IMR-90 (cell line): ENCODE data around the gene DCAF5. TPM values are rescaled to one million over a fixed set of nuclear protein-coding genes. Genes with fewer than 3 reads are reported as not detected.

Source experiments
- ATAC-seq: fragments of 200-7000 bp; cut with Tn5 transposase; 2 replicates; pipeline ENCODE4 v1.9.1; 2020; ENCODE audit warnings: low read depth, mild to moderate bottlenecking, moderate library complexity
- BruUV-seq: library from RNA; stranded (reverse); fragments of 400-500 nt; replicated peaks from 2 replicates; lab custom pipeline; 2021; lab: Mats Ljungman, UMichigan
- CTCF ChIA-PET: fragments of 300-600 bp; formaldehyde crosslinking; extraction: SDS; loops from one replicate; lab custom pipeline; 2021; ENCODE audit warnings: antibody characterized with exemption; lab: Yijun Ruan, JAX
- POLR2A ChIA-PET: fragments of 300-600 bp; sonication (Branson Sonifier 250); formaldehyde crosslinking; loops from one replicate; lab custom pipeline; 2022; ENCODE audit warnings: antibody characterized with exemption; ENCODE audit not compliant: unreplicated experiment; lab: Charles Lee
- DNase-seq: peaks from one replicate; pipeline ENCODE4 v3.0.0; 2013
- H2AFZ ChIP-seq: replicated peaks from 2 replicates; pipeline ENCODE3; 2013; ENCODE audit warnings: low read length, mild to moderate bottlenecking; ENCODE audit not compliant: poor library complexity
- H2AK5ac ChIP-seq: 2 replicates; pipeline ENCODE4 v1.6.1; 2013; ENCODE audit warnings: low read depth, low read length, inconsistent platforms
- H2AK9ac ChIP-seq: replicated peaks from 2 replicates; pipeline ENCODE3; 2013; ENCODE audit warnings: mild to moderate bottlenecking, low read depth, low read length, moderate library complexity; ENCODE audit not compliant: poor library complexity
- H2BK120ac ChIP-seq: 2 replicates; pipeline ENCODE4 v1.6.1; 2013; ENCODE audit warnings: low read depth, low read length, inconsistent platforms
- H2BK15ac ChIP-seq: 3 replicates; pipeline ENCODE4 v1.6.1; 2013; ENCODE audit warnings: low read depth, low read length, inconsistent platforms
- H2BK20ac ChIP-seq: 2 replicates; pipeline ENCODE4 v1.6.1; 2013; ENCODE audit warnings: low read depth, mild to moderate bottlenecking, inconsistent platforms, low read length, moderate library complexity
- H2BK5ac ChIP-seq: 2 replicates; pipeline ENCODE4 v1.6.1; 2013; ENCODE audit warnings: mild to moderate bottlenecking, low read depth, low read length, inconsistent platforms; ENCODE audit not compliant: poor library complexity, severe bottlenecking
- H3K14ac ChIP-seq: replicated peaks from 2 replicates; pipeline ENCODE4 v1.6.1; 2013; ENCODE audit warnings: low read depth, low read length, inconsistent platforms
- H3K18ac ChIP-seq: 2 replicates; pipeline ENCODE4 v1.6.1; 2013; ENCODE audit warnings: low read depth, low read length, control low read depth
- H3K23ac ChIP-seq: 2 replicates; pipeline ENCODE4 v1.6.1; 2013; ENCODE audit warnings: low read depth, low read length, inconsistent platforms
- H3K27ac ChIP-seq: 2 replicates; pipeline ENCODE4 v1.5.1; 2013; ENCODE audit warnings: mild to moderate bottlenecking, control low read depth, low read length; ENCODE audit not compliant: insufficient read depth
- H3K27me3 ChIP-seq: 2 replicates; pipeline ENCODE4 v1.6.1; 2013; ENCODE audit warnings: low read length; ENCODE audit not compliant: control insufficient read depth, insufficient read depth
- H3K36me3 ChIP-seq: 2 replicates; pipeline ENCODE4 v1.6.1; 2013; ENCODE audit warnings: low read length, mixed read lengths; ENCODE audit not compliant: control insufficient read depth, insufficient read depth
- H3K4ac ChIP-seq: 2 replicates; pipeline ENCODE4 v1.6.1; 2013; ENCODE audit warnings: low read depth, low read length, inconsistent platforms
- H3K4me1 ChIP-seq: 2 replicates; pipeline ENCODE4 v1.6.1; 2013; ENCODE audit warnings: low read length, mixed read lengths; ENCODE audit not compliant: control insufficient read depth, insufficient read depth
- H3K4me2 ChIP-seq: 2 replicates; pipeline ENCODE4 v1.6.1; 2013; ENCODE audit warnings: low read depth, mild to moderate bottlenecking, control low read depth, low read length, moderate library complexity
- H3K4me3 ChIP-seq: 2 replicates; pipeline ENCODE4 v1.5.1; 2013; ENCODE audit warnings: low read depth, mild to moderate bottlenecking, control low read depth, low read length, moderate library complexity; ENCODE audit not compliant: insufficient read depth
- H3K56ac ChIP-seq: 2 replicates; pipeline ENCODE4 v1.6.1; 2013; ENCODE audit warnings: low read length, inconsistent platforms; ENCODE audit not compliant: insufficient read depth; ENCODE audit errors: extremely low read depth
- H3K79me1 ChIP-seq, 2 experiments: 2 replicates each; pipeline ENCODE4 v1.6.1; 2013; ENCODE audit warnings: low read length in 2 of 2, inconsistent platforms in 1 of 2, low read depth in 1 of 2
- H3K9ac ChIP-seq: 2 replicates; pipeline ENCODE4 v1.6.1; 2013; ENCODE audit warnings: low read depth, low read length, control low read depth
- H3K9me1 ChIP-seq: 2 replicates; pipeline ENCODE4 v1.6.1; 2013; ENCODE audit warnings: low read length, inconsistent platforms; ENCODE audit not compliant: insufficient read depth
- H3K9me3 ChIP-seq: 2 replicates; pipeline ENCODE4 v1.6.1; 2013; ENCODE audit warnings: low read length; ENCODE audit not compliant: control insufficient read depth, insufficient read depth
- H4K20me1 ChIP-seq: 2 replicates; pipeline ENCODE4 v1.6.1; 2013; ENCODE audit warnings: low read length, inconsistent platforms; ENCODE audit not compliant: insufficient read depth
- H4K5ac ChIP-seq: 2 replicates; pipeline ENCODE4 v1.6.1; 2013; ENCODE audit warnings: mild to moderate bottlenecking, low read depth, low read length, control low read depth
- H4K8ac ChIP-seq, 2 experiments: 2 replicates each; pipeline ENCODE4 v1.6.1; 2013; ENCODE audit warnings: low read depth in 2 of 2, low read length in 2 of 2, control low read depth in 1 of 2, inconsistent platforms in 1 of 2
- H4K91ac ChIP-seq: 2 replicates; pipeline ENCODE4 v1.6.1; 2013; ENCODE audit warnings: low read depth, low read length, inconsistent platforms; ENCODE audit not compliant: insufficient read depth
- BHLHE40 ChIP-seq: fragments of 150-350 bp; IDR thresholded peaks from 2 replicates; pipeline ENCODE4 v1.6.1; 2016; ENCODE audit warnings: mild to moderate bottlenecking, low read depth, low read length
- CEBPB ChIP-seq: IDR thresholded peaks from 2 replicates; pipeline ENCODE4 v1.6.1; 2012; ENCODE audit warnings: low read depth, low read length, improper control_type of control experiment
- CHD1 ChIP-seq: IDR thresholded peaks from 2 replicates; pipeline ENCODE4 v1.6.1; 2012; ENCODE audit warnings: low read depth, low read length, improper control_type of control experiment
- ELK1 ChIP-seq: fragments of 150-350 bp; IDR thresholded peaks from 2 replicates; pipeline ENCODE4 v1.6.1; 2016; ENCODE audit warnings: low read depth, mild to moderate bottlenecking, low read length, moderate library complexity, borderline replicate concordance
- FOS ChIP-seq: fragments of 150-350 bp; IDR thresholded peaks from 2 replicates; pipeline ENCODE4 v1.6.1; 2016; ENCODE audit warnings: low read depth, low read length
- MAFK ChIP-seq: IDR thresholded peaks from 2 replicates; pipeline ENCODE4 v1.6.1; 2012; ENCODE audit warnings: low read depth, low read length, improper control_type of control experiment
- MAZ ChIP-seq: IDR thresholded peaks from 2 replicates; pipeline ENCODE4 v1.6.1; 2012; ENCODE audit warnings: low read depth, mild to moderate bottlenecking, low read length, improper control_type of control experiment, moderate library complexity, borderline replicate concordance
- MXI1 ChIP-seq: IDR thresholded peaks from 2 replicates; pipeline ENCODE4 v1.6.1; 2012; ENCODE audit warnings: low read depth, mild to moderate bottlenecking, low read length, moderate library complexity, borderline replicate concordance
- NFE2L2 ChIP-seq: fragments of 150-350 bp; IDR thresholded peaks from 2 replicates; pipeline ENCODE4 v1.6.1; 2016; ENCODE audit warnings: low read depth, mild to moderate bottlenecking, low read length
- POLR2A ChIP-seq: IDR thresholded peaks from 2 replicates; pipeline ENCODE4 v1.6.1; 2012; ENCODE audit warnings: mild to moderate bottlenecking, low read depth, low read length
- RAD21 ChIP-seq: IDR thresholded peaks from 2 replicates; pipeline ENCODE4 v1.6.1; 2012; ENCODE audit warnings: low read length, improper control_type of control experiment
- RFX5 ChIP-seq: IDR thresholded peaks from 2 replicates; pipeline ENCODE4 v1.8.0; 2012; ENCODE audit warnings: low read depth, mild to moderate bottlenecking, low read length, moderate library complexity
- SMC3 ChIP-seq: fragments of 150-350 bp; IDR thresholded peaks from 2 replicates; pipeline ENCODE4 v1.6.1; 2016; ENCODE audit warnings: low read depth, mild to moderate bottlenecking, antibody characterized with exemption, low read length, moderate library complexity
- WGBS, 2 experiments: methylation state at CpG; one replicate each; pipeline versions ENCODE4 v1.1.5 to v1.1.7; 2013; ENCODE audit warnings: missing lambda C conversion rate in 2 of 2; ENCODE audit not compliant: insufficient read length in 1 of 2; ENCODE audit errors: extremely low coverage in 2 of 2; 5-methylcytosine and 5-hydroxymethylcytosine counted together
- dilution Hi-C: fragments of 300-500 bp; cut with HindIII; formaldehyde crosslinking; loops from one replicate; pipeline ENCODE4 v1.14.3; 2018; ENCODE audit warnings: low sequenced_read_pairs; ENCODE audit not compliant: unreplicated experiment
- in situ Hi-C: fragments of 300-500 bp; cut with MboI; formaldehyde crosslinking; loops from 3 replicates; pipeline ENCODE4 v1.14.3; 2019; ENCODE audit warnings: low sequenced_read_pairs, inconsistent platforms, mixed read lengths
- intact Hi-C: fragments of 100-400 bp; cut with micrococcal nuclease; formaldehyde crosslinking; loops from 2 replicates; pipeline ENCODE4 v1.10.0; 2022
- polyA plus RNA-seq, 3 experiments: library from polyadenylated mRNA; depleted of rRNA; stranded (reverse); fragments of >200 nt; gene quantifications; 2 replicates each; pipeline ENCODE4 v1.2.3, GENCODE V29; 2012; ENCODE audit warnings: low replicate concordance in 1 of 3
- total RNA-seq: library from RNA; depleted of rRNA; stranded (reverse); fragments of >200 nt; gene quantifications from 2 replicates; pipeline ENCODE4 v1.2.3, GENCODE V29; 2012
- TF ChIP-seq, protein P1 (sequence below): fragments of 150-350 bp; IDR thresholded peaks from 2 replicates; pipeline ENCODE4 v1.6.1; 2017; ENCODE audit warnings: mild to moderate bottlenecking, antibody characterized with exemption, low read length, low read depth
- TF ChIP-seq, protein P2 (sequence below): conservative IDR thresholded peaks from 2 replicates; pipeline ENCODE4 v1.5.1; 2012; ENCODE audit warnings: mild to moderate bottlenecking, low read depth, low read length, improper control_type of control experiment

Gene DCAF5
- total and polyA plus RNA-seq, 2 of the 4 experiments (the other 2 are of a cell fraction): 17.6 to 30.4 TPM

- Histone ChIP-seq H2BK120ac (no peak overlapping the region), H2BK5ac (no peak overlapping the region), H3K56ac (no peak overlapping the region), H3K18ac (no peak overlapping the region), H3K9me1 (peaks cover 12% of the 10 kb centered on the region), H4K91ac (no peak overlapping the region), H3K4ac (no peak overlapping the region; the same call in 1 of the 2 replicates), H3K4me1 (peaks cover 11% of the 10 kb centered on the region), H3K4me2 (no peak overlapping the region), H2BK15ac (no peak overlapping the region), H3K9me3 (no peaks in the 10 kb centered on the region), H3K27ac (no peak overlapping the region), H2AFZ (no peak overlapping the region), H4K20me1 (peaks cover 46% of the 10 kb centered on the region), H3K23ac (no peak overlapping the region), H3K14ac (no peak overlapping the region), H3K36me3 (no peaks in the 10 kb centered on the region), H2AK9ac (no peak overlapping the region), H3K79me1 (peaks cover 20 to 77% of the 10 kb centered on the region in 2 experiments), H4K5ac (no peak overlapping the region), H2AK5ac (0 out of 2 replicates have a peak overlapping the region, but pooled peaks have one; percentile 23), H2BK20ac (no peak overlapping the region; the same call in 1 of the 2 replicates), H3K9ac (no peak overlapping the region), H3K4me3 (no peak overlapping the region), H4K8ac (peak overlapping the region in 1 of 2 experiments; percentile 41; a peak in 1 of 4 replicates), H3K27me3 (no peaks in the 10 kb centered on the region)
- no CpG with 5 or more reads among the region's 4 CpGs for WGBS, 2 experiments
- no TSS peak for BruUV-seq
- in situ Hi-C loops: no loop called here
- ChIA-PET POLR2A (interaction anchor here (1.0 kb wide), 1 partner anchor 10 kb away, joined by 4 read pairs; no protein-coding TSS in a partner anchor), CTCF (interaction anchor here (0.6 to 1.1 kb wide), 2 partner anchors 15 to 18 kb away, joined by 3 to 5 read pairs; no protein-coding TSS in a partner anchor)
- dilution Hi-C loops: no loop called here
- DNase-seq: no peak
- no peak for ATAC-seq
- intact Hi-C loops: no loop called here
- TF ChIP-seq RFX5 (no peak), ELK1 (no peak), POLR2A (no peak), BHLHE40 (no peak), CHD1 (no peak), NFE2L2 (no peak), SMC3 (no peak), MAZ (no peak), FOS (no peak), MAFK (no peak), CEBPB (no peak), MXI1 (no peak), RAD21 (no peak)
- TF ChIP-seq, protein P1, sequence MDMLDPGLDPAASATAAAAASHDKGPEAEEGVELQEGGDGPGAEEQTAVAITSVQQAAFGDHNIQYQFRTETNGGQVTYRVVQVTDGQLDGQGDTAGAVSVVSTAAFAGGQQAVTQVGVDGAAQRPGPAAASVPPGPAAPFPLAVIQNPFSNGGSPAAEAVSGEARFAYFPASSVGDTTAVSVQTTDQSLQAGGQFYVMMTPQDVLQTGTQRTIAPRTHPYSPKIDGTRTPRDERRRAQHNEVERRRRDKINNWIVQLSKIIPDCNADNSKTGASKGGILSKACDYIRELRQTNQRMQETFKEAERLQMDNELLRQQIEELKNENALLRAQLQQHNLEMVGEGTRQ: no peak
- TF ChIP-seq, protein P2, sequence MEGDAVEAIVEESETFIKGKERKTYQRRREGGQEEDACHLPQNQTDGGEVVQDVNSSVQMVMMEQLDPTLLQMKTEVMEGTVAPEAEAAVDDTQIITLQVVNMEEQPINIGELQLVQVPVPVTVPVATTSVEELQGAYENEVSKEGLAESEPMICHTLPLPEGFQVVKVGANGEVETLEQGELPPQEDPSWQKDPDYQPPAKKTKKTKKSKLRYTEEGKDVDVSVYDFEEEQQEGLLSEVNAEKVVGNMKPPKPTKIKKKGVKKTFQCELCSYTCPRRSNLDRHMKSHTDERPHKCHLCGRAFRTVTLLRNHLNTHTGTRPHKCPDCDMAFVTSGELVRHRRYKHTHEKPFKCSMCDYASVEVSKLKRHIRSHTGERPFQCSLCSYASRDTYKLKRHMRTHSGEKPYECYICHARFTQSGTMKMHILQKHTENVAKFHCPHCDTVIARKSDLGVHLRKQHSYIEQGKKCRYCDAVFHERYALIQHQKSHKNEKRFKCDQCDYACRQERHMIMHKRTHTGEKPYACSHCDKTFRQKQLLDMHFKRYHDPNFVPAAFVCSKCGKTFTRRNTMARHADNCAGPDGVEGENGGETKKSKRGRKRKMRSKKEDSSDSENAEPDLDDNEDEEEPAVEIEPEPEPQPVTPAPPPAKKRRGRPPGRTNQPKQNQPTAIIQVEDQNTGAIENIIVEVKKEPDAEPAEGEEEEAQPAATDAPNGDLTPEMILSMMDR: no peak
These were observed 20.3 kb downstream of the DCAF5 start for GRCh38 chr14:69132513-69133181.
